ENCODE data around the gene PRKCI.

DNA sequence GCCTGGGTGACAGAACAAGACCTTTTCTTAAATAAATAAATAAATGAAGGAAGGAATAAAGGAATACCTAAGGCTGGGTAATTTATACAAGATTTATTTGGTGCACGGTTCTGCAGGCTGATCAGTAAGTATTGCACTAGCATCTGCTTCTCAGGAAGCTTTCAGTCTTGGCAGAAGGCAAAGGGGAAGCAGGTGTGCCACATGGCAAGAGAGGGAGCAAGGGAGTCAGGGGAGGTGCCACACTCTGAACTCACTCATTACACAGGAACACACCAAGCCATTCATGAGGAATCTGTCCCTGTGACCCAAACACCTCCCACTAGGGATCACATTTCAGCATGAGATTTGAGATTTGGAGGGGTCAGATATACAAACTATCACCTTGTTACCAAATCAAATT is 56.4 kb downstream of the PRKCI start:
- TF ChIP-seq, protein P1, sequence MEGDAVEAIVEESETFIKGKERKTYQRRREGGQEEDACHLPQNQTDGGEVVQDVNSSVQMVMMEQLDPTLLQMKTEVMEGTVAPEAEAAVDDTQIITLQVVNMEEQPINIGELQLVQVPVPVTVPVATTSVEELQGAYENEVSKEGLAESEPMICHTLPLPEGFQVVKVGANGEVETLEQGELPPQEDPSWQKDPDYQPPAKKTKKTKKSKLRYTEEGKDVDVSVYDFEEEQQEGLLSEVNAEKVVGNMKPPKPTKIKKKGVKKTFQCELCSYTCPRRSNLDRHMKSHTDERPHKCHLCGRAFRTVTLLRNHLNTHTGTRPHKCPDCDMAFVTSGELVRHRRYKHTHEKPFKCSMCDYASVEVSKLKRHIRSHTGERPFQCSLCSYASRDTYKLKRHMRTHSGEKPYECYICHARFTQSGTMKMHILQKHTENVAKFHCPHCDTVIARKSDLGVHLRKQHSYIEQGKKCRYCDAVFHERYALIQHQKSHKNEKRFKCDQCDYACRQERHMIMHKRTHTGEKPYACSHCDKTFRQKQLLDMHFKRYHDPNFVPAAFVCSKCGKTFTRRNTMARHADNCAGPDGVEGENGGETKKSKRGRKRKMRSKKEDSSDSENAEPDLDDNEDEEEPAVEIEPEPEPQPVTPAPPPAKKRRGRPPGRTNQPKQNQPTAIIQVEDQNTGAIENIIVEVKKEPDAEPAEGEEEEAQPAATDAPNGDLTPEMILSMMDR (IDR thresholded peaks at IDR 0.05 in 4 of 5, conservative IDR thresholded peaks at IDR 0.05 in 1 of 5) = no peak
- TF ChIP-seq POLR2A (IDR thresholded peaks at IDR 0.05) = no peak
